DOHH2 (cell line): ENCODE measurements around the gene CEP85L.

ENCODE experiments used
- H3F3A ChIP-seq: fragments of 200-600 bp; sonication (generic), shearing (Covaris generic); 2 replicates; pipeline ENCODE4 v1.6.0; 2016; ENCODE audit warnings: antibody characterized with exemption, mild to moderate bottlenecking; ENCODE audit not compliant: control insufficient read depth, insufficient read depth
- H3K27ac ChIP-seq: fragments of 200-600 bp; sonication (generic); 2 replicates; pipeline ENCODE4 v1.5.1; 2014; ENCODE audit warnings: low read depth, mild to moderate bottlenecking, low read length, moderate library complexity
- H3K27me3 ChIP-seq: fragments of 200-600 bp; sonication (generic); 2 replicates; pipeline ENCODE4 v1.6.1; 2014; ENCODE audit warnings: mild to moderate bottlenecking, low read length, mixed read lengths; ENCODE audit not compliant: control insufficient read depth
- H3K36me3 ChIP-seq: fragments of 200-600 bp; sonication (generic); 2 replicates; pipeline ENCODE4 v1.6.1; 2014; ENCODE audit warnings: mild to moderate bottlenecking, low read length, moderate library complexity, mixed read lengths; ENCODE audit not compliant: control insufficient read depth
- H3K4me1 ChIP-seq: fragments of 200-600 bp; sonication (generic); 2 replicates; pipeline ENCODE4 v1.6.1; 2014; ENCODE audit warnings: mild to moderate bottlenecking, low read length, mixed read lengths; ENCODE audit not compliant: control insufficient read depth
- H3K4me2 ChIP-seq: fragments of 200-600 bp; sonication (generic); 2 replicates; pipeline ENCODE4 v1.6.0; 2014; ENCODE audit warnings: mild to moderate bottlenecking, low read length, moderate library complexity
- H3K4me3 ChIP-seq: fragments of 200-600 bp; sonication (generic); 2 replicates; pipeline ENCODE4 v1.5.1; 2014; ENCODE audit warnings: mild to moderate bottlenecking, low read length, mixed read lengths
- H3K79me2 ChIP-seq: fragments of 200-600 bp; sonication (generic); 2 replicates; pipeline ENCODE4 v1.6.1; 2014; ENCODE audit warnings: mild to moderate bottlenecking, low read length, mixed read lengths; ENCODE audit not compliant: control insufficient read depth
- H3K9me2 ChIP-seq: fragments of 200-600 bp; sonication (generic); replicated peaks from 2 replicates; pipeline ENCODE4 v1.6.1; 2014; ENCODE audit warnings: mild to moderate bottlenecking, low read length, mixed read lengths; ENCODE audit not compliant: control insufficient read depth
- H3K9me3 ChIP-seq: fragments of 200-600 bp; sonication (generic); 2 replicates; pipeline ENCODE4 v1.6.1; 2014; ENCODE audit warnings: antibody characterized with exemption, low read length, mixed read lengths; ENCODE audit not compliant: control insufficient read depth, insufficient read depth
- H4K20me1 ChIP-seq: fragments of 200-600 bp; sonication (generic); 2 replicates; pipeline ENCODE4 v1.6.0; 2014; ENCODE audit warnings: low read depth, mild to moderate bottlenecking, antibody characterized with exemption, low read length, moderate library complexity; ENCODE audit not compliant: control insufficient read depth, insufficient read depth
- EZH2phosphoT487 ChIP-seq: fragments of 200-600 bp; sonication (generic); IDR thresholded peaks from 2 replicates; pipeline ENCODE4 v1.6.1; 2017; ENCODE audit warnings: borderline replicate concordance, mild to moderate bottlenecking, antibody characterized with exemption, low read length, moderate library complexity, mixed read lengths
- TF ChIP-seq, protein P1 (sequence below): fragments of 200-600 bp; sonication (generic); IDR thresholded peaks from one replicate; pipeline ENCODE4 v1.5.1; 2014; ENCODE audit warnings: antibody characterized with exemption, mild to moderate bottlenecking, low read depth, low read length; ENCODE audit not compliant: poor library complexity, severe bottlenecking

Gene CEP85L

GRCh38 chr6:118632359-118632758 lies 19.0 kb downstream of the CEP85L start:
- no peaks in the 10 kb centered on the region for H3F3A ChIP-seq
- no peak overlapping the region for H3K4me2 ChIP-seq
- H3K9me3 ChIP-seq, result no peaks in the 10 kb centered on the region
- no peaks in the 10 kb centered on the region for H3K27me3 ChIP-seq
- H3K79me2 ChIP-seq, result peaks cover 38% of the 10 kb centered on the region
- H3K27ac ChIP-seq, result no peak overlapping the region
- no peaks in the 10 kb centered on the region for H4K20me1 ChIP-seq
- H3K9me2 ChIP-seq, result no peaks in the 10 kb centered on the region
- no peaks in the 10 kb centered on the region for H3K4me1 ChIP-seq
- no peak for TF ChIP-seq EZH2phosphoT487
- TF ChIP-seq, protein P1, sequence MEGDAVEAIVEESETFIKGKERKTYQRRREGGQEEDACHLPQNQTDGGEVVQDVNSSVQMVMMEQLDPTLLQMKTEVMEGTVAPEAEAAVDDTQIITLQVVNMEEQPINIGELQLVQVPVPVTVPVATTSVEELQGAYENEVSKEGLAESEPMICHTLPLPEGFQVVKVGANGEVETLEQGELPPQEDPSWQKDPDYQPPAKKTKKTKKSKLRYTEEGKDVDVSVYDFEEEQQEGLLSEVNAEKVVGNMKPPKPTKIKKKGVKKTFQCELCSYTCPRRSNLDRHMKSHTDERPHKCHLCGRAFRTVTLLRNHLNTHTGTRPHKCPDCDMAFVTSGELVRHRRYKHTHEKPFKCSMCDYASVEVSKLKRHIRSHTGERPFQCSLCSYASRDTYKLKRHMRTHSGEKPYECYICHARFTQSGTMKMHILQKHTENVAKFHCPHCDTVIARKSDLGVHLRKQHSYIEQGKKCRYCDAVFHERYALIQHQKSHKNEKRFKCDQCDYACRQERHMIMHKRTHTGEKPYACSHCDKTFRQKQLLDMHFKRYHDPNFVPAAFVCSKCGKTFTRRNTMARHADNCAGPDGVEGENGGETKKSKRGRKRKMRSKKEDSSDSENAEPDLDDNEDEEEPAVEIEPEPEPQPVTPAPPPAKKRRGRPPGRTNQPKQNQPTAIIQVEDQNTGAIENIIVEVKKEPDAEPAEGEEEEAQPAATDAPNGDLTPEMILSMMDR, result no peak
- H3K4me3 ChIP-seq, result no peak overlapping the region
- H3K36me3 ChIP-seq, result peaks cover 15% of the 10 kb centered on the region

DNA sequence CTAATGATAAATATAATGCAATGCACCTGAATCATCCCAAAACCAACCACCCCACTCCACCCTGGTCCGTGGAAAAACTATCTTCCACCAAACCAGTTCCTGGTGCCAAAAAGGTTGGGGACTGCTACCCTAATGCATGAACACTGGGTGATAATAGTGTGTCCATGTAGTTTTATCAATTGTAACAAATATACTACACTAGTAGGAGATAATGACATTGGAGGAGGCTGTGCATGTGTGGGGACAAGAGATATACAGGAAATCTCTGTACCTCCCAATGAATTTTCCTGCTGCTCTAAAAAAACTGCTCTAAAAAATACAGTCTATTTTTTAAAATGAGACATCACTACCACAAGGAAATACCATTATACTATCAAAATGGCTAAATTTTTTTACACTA lies 20.5 kb downstream of the CEP85L start:
- Histone ChIP-seq H4K20me1 (no peaks in the 10 kb centered on the region), H3K27me3 (no peaks in the 10 kb centered on the region), H3K9me3 (peaks cover 10% of the 10 kb centered on the region; the same call in 1 of the 2 replicates), H3F3A (no peaks in the 10 kb centered on the region), H3K4me1 (no peaks in the 10 kb centered on the region), H3K4me2 (no peak overlapping the region), H3K27ac (no peak overlapping the region), H3K36me3 (peaks cover 16% of the 10 kb centered on the region), H3K9me2 (no peaks in the 10 kb centered on the region), H3K4me3 (no peak overlapping the region), H3K79me2 (peaks cover 31% of the 10 kb centered on the region)
- TF ChIP-seq, protein P1, result no peak
- TF ChIP-seq EZH2phosphoT487, result no peak

GRCh38 chr6:118630067-118630466 lies 21.3 kb downstream of the CEP85L start:
- TF ChIP-seq EZH2phosphoT487, result no peak
- TF ChIP-seq, protein P1, result no peak
- H4K20me1 ChIP-seq, result no peaks in the 10 kb centered on the region

GRCh38 chr6:118627724-118628123 lies 23.7 kb downstream of the CEP85L start:
- peaks cover 15% of the 10 kb centered on the region; the same call in 1 of the 2 replicates for H3K9me3 ChIP-seq
- H3K36me3 ChIP-seq, result peaks cover 19% of the 10 kb centered on the region
- no peak overlapping the region for H3K27ac ChIP-seq
- H3K27me3 ChIP-seq, result no peaks in the 10 kb centered on the region
- H3K9me2 ChIP-seq, result no peaks in the 10 kb centered on the region
- H3K79me2 ChIP-seq, result peaks cover 25% of the 10 kb centered on the region
- no peak for TF ChIP-seq EZH2phosphoT487
- TF ChIP-seq, protein P1, result no peak
- H3F3A ChIP-seq, result no peaks in the 10 kb centered on the region
- H3K4me3 ChIP-seq, result no peak overlapping the region
- H3K4me1 ChIP-seq, result no peaks in the 10 kb centered on the region
- no peak overlapping the region for H3K4me2 ChIP-seq
- no peaks in the 10 kb centered on the region for H4K20me1 ChIP-seq

More at GRCh38 chr6:118630067-118630466, 21.3 kb downstream of the CEP85L start:
- H3K9me2 ChIP-seq, result no peaks in the 10 kb centered on the region
- H3K9me3 ChIP-seq, result peaks cover 15% of the 10 kb centered on the region; the same call in 1 of the 2 replicates
- H3K4me3 ChIP-seq, result no peak overlapping the region
- peaks cover 19% of the 10 kb centered on the region for H3K36me3 ChIP-seq
- no peaks in the 10 kb centered on the region for H3K27me3 ChIP-seq
- H3F3A ChIP-seq, result no peaks in the 10 kb centered on the region
- H3K4me2 ChIP-seq, result no peak overlapping the region
- H3K79me2 ChIP-seq, result peaks cover 29% of the 10 kb centered on the region
- H3K4me1 ChIP-seq, result no peaks in the 10 kb centered on the region
- H3K27ac ChIP-seq, result no peak overlapping the region
